ENCODE measurements around the gene ELFN2. TPM values are rescaled to one million over a fixed set of nuclear protein-coding genes. Genes with fewer than 3 reads are reported as not detected.

The ELFN2 gene
- polyA plus RNA-seq, 3 donors: 0.01 TPM; not detected in 2

DNA sequence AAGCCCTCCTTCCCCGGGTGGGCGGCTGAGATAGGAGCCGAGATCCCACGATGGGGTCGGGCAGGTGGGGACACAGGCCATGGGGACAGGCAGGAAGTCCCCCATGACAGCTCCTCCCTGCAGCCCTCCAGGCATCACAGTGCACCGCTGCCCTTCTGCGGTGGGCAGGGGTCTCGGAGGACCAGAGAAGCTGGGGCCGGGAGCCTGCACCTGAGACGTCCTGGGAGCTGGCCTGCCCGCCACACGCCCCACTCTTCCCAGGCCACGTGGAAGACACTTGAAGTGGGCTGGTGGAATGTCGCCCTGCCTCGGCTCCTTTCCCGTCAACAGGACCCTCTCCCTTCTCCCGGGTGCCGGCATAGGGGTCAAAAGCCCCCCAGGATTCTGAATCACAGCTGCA, 55.4 kb downstream of the ELFN2 start:
- Histone ChIP-seq H3K4me2 (replicated peaks; ENCODE audit: extremely low read depth, low read length, poor library complexity, severe bottlenecking) (no peak overlapping the region), H3K36me3 (replicated peaks in 1 of 2; ENCODE audit: control insufficient read depth in 1 of 2, insufficient read depth in 2 of 2, low read length in 2 of 2) (no peaks in the 10 kb centered on the region)
- intact Hi-C loops (cut with micrococcal nuclease): no loop called here

DNA sequence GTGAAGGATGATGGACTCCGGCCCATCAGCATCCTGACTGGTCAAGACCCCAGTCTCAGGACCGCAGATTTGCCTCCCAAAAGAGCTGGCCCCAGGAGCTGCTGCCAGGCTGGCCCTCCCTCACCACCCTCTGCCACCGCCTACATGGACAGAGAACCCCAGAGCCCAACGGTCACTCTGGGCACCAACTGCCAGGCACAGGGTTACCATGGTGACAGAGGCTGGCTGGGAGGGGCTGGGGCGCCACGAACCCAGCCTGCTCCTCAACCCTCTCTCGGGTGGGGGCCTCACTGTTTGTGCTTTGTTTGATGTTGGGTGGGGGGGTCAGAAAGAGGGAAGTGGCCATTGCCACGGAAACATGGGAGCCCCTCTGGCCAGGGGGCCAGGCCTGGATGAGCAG, 55.8 kb downstream of the ELFN2 start:
- Histone ChIP-seq H3K27ac (ENCODE audit: low read depth in 1 of 2, low read length in 2 of 2) (no peak overlapping the region), H2AFZ (ENCODE audit: insufficient read depth, low read depth, low read length, poor library complexity, severe bottlenecking) (no peak overlapping the region), H3K4me1 (ENCODE audit: control insufficient read depth in 1 of 2, insufficient read depth in 2 of 2, low read length in 2 of 2) (peaks cover 22 to 28% of the 10 kb centered on the region in 2 donors), H3K9me3 (replicated peaks in 1 of 2; ENCODE audit: control insufficient read depth in 1 of 2, insufficient read depth in 1 of 2, low read length in 2 of 2) (no peaks in the 10 kb centered on the region), H3K4me3 (replicated peaks in 1 of 3; ENCODE audit: low read depth in 2 of 3, low read length in 3 of 3) (no peak overlapping the region), H3K4me2 (replicated peaks; ENCODE audit: extremely low read depth, low read length, poor library complexity, severe bottlenecking) (no peak overlapping the region), H4K20me1 (ENCODE audit: insufficient read depth, low read length) (no peaks in the 10 kb centered on the region), H3K79me2 (ENCODE audit: insufficient read depth, low read length) (no peaks in the 10 kb centered on the region), H3K36me3 (replicated peaks in 1 of 2; ENCODE audit: control insufficient read depth in 1 of 2, insufficient read depth in 2 of 2, low read length in 2 of 2) (no peaks in the 10 kb centered on the region), H3K9ac (ENCODE audit: insufficient read depth, low read length, poor library complexity, severe bottlenecking) (no peak overlapping the region), H3K27me3 (ENCODE audit: control insufficient read depth in 2 of 2, insufficient read depth in 2 of 2, low read length in 2 of 2) (peaks cover 0 to 3% of the 10 kb centered on the region in 2 donors)
- no peak for DNase-seq
- Mint-ChIP-seq H3K4me3 (no peak overlapping the region), H3K36me3 (no peaks in the 10 kb centered on the region), H3K27me3 (ENCODE audit: low read depth in 3 of 3) (peaks cover 9 to 24% (median 14%) of the 10 kb centered on the region in 3 donors), H3K4me1 (peaks cover 16% of the 10 kb centered on the region), H3K27ac (no peak overlapping the region), H3K9me3 (peaks cover 0 to 2% (median 0%) of the 10 kb centered on the region in 7 donors)
- TF ChIP-seq, protein P1, sequence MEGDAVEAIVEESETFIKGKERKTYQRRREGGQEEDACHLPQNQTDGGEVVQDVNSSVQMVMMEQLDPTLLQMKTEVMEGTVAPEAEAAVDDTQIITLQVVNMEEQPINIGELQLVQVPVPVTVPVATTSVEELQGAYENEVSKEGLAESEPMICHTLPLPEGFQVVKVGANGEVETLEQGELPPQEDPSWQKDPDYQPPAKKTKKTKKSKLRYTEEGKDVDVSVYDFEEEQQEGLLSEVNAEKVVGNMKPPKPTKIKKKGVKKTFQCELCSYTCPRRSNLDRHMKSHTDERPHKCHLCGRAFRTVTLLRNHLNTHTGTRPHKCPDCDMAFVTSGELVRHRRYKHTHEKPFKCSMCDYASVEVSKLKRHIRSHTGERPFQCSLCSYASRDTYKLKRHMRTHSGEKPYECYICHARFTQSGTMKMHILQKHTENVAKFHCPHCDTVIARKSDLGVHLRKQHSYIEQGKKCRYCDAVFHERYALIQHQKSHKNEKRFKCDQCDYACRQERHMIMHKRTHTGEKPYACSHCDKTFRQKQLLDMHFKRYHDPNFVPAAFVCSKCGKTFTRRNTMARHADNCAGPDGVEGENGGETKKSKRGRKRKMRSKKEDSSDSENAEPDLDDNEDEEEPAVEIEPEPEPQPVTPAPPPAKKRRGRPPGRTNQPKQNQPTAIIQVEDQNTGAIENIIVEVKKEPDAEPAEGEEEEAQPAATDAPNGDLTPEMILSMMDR (IDR thresholded peaks at IDR 0.05): no peak
- 67% methylated on average over 3 of the region's 8 CpGs for WGBS (ENCODE audit: insufficient coverage)
- intact Hi-C loops (cut with micrococcal nuclease): no loop called here

More for the DNA sequence above, 55.4 kb downstream of the ELFN2 start:
- Mint-ChIP-seq H3K4me3 (no peak overlapping the region), H3K36me3 (no peaks in the 10 kb centered on the region), H3K27ac (no peak overlapping the region), H3K27me3 (ENCODE audit: low read depth in 3 of 3) (peaks cover 9 to 26% (median 16%) of the 10 kb centered on the region in 3 donors), H3K4me1 (peaks cover 16% of the 10 kb centered on the region), H3K9me3 (peaks cover 0 to 2% (median 0%) of the 10 kb centered on the region in 7 donors)
- Histone ChIP-seq H4K20me1 (ENCODE audit: insufficient read depth, low read length) (no peaks in the 10 kb centered on the region), H3K9me3 (replicated peaks in 1 of 2; ENCODE audit: control insufficient read depth in 1 of 2, insufficient read depth in 1 of 2, low read length in 2 of 2) (no peaks in the 10 kb centered on the region), H3K9ac (ENCODE audit: insufficient read depth, low read length, poor library complexity, severe bottlenecking) (no peak overlapping the region), H3K4me3 (replicated peaks in 1 of 3; ENCODE audit: low read depth in 2 of 3, low read length in 3 of 3) (no peak overlapping the region), H3K79me2 (ENCODE audit: insufficient read depth, low read length) (no peaks in the 10 kb centered on the region), H3K27me3 (ENCODE audit: control insufficient read depth in 2 of 2, insufficient read depth in 2 of 2, low read length in 2 of 2) (peaks cover 0 to 6% of the 10 kb centered on the region in 2 donors), H3K4me1 (ENCODE audit: control insufficient read depth in 1 of 2, insufficient read depth in 2 of 2, low read length in 2 of 2) (peaks cover 20 to 25% of the 10 kb centered on the region in 2 donors), H3K27ac (ENCODE audit: low read depth in 1 of 2, low read length in 2 of 2) (no peak overlapping the region), H2AFZ (ENCODE audit: insufficient read depth, low read depth, low read length, poor library complexity, severe bottlenecking) (no peak overlapping the region)
- no peak for DNase-seq
- WGBS (ENCODE audit: insufficient coverage): 80% methylated on average over 13 of the region's 18 CpGs
- TF ChIP-seq, protein P1 (IDR thresholded peaks at IDR 0.05): no peak
